HepG2 (cell line): ENCODE measurements around the gene GRM1. TPM values are rescaled to one million over a fixed set of nuclear protein-coding genes. Genes with fewer than 3 reads are reported as not detected.

ENCODE experiments used
- ATAC-seq: fragments of 200-7000 bp; cut with Tn5 transposase; 3 replicates; pipeline ENCODE4 v1.9.1; 2020; ENCODE audit warnings: mild to moderate bottlenecking, moderate library complexity
- BruUV-seq: library from RNA; stranded (reverse); fragments of 400-500 nt; replicated peaks from 2 replicates; lab custom pipeline; 2021; lab: Mats Ljungman, UMichigan
- CTCF ChIA-PET: fragments of 300-600 bp; formaldehyde crosslinking; extraction: SDS; loops from one replicate; lab custom pipeline; 2021; ENCODE audit warnings: low total read pairs, inconsistent platforms, low intra/inter-chr PET ratio; lab: Yijun Ruan, JAX
- POLR2A ChIA-PET: fragments of 350-600 bp; sonication (Branson Sonifier 250); formaldehyde crosslinking; loops from one replicate; lab custom pipeline; 2020; ENCODE audit warnings: antibody characterized with exemption, inconsistent platforms; lab: Yijun Ruan, JAX
- DNase-seq: peaks from one replicate; pipeline ENCODE4 v3.0.0-alpha.2; 2015; ENCODE audit warnings: low spot score
- FAIRE-seq: peaks from 3 replicates; lab custom pipeline; 2011; peaks lifted over from hg19 to GRCh38; lab: Jason Lieb, UNC
- H2AFZ ChIP-seq: one replicate; pipeline ENCODE4 v1.6.1; 2011; ENCODE audit warnings: low read length, inconsistent platforms
- H3K27ac ChIP-seq: fragments of 300-600 bp; 3 replicates; pipeline ENCODE4 v1.8.0; 2011; ENCODE audit warnings: mixed run types, mild to moderate bottlenecking, mixed read lengths, low read length, inconsistent platforms; ENCODE audit not compliant: insufficient read depth; ENCODE audit errors: extremely low read length
- H3K27me3 ChIP-seq, 2 experiments: fragments of 200-600 bp in 1 of 2; 2 replicates in 1 of 2; 3 replicates in 1 of 2; pipeline versions ENCODE4 v1.6.0 to v1.8.0; 2011; ENCODE audit warnings: low read length in 2 of 2, mild to moderate bottlenecking in 2 of 2, moderate library complexity in 2 of 2, inconsistent platforms in 1 of 2; ENCODE audit not compliant: insufficient read depth in 2 of 2, control insufficient read depth in 1 of 2
- H3K36me3 ChIP-seq, 2 experiments: fragments of 200-600 bp in 1 of 2; replicated peaks in 1 of 2; 2 replicates in 1 of 2; 3 replicates in 1 of 2; pipeline versions ENCODE4 v1.5.1 to v1.8.0; 2011; ENCODE audit warnings: low read length in 2 of 2, inconsistent platforms in 1 of 2; ENCODE audit not compliant: insufficient read depth in 2 of 2, control insufficient read depth in 1 of 2
- H3K4me1 ChIP-seq: 2 replicates; pipeline ENCODE4 v1.5.1; 2012; ENCODE audit warnings: low read length, inconsistent platforms; ENCODE audit not compliant: insufficient read depth
- H3K4me2 ChIP-seq: 2 replicates; pipeline ENCODE4 v1.6.0; 2011; ENCODE audit warnings: low read depth, low read length, inconsistent platforms
- H3K4me3 ChIP-seq, 3 experiments: fragments of 200-600 bp in 1 of 3; sonication (generic), shearing (Covaris generic) in 1 of 3; replicated peaks in 1 of 3; 2 replicates each; pipeline ENCODE4 v1.5.1; 2011 to 2016; ENCODE audit warnings: low read length in 3 of 3, inconsistent platforms in 2 of 3, low read depth in 2 of 3, mild to moderate bottlenecking in 2 of 3, control low read depth in 1 of 3, mixed read lengths in 1 of 3; ENCODE audit not compliant: insufficient read depth in 1 of 3
- H3K79me2 ChIP-seq: one replicate; pipeline ENCODE4 v1.6.1; 2011; ENCODE audit warnings: low read length, inconsistent platforms; ENCODE audit not compliant: insufficient read depth
- H3K9ac ChIP-seq: 2 replicates; pipeline ENCODE4 v1.6.0; 2011; ENCODE audit warnings: mild to moderate bottlenecking, low read depth, low read length, inconsistent platforms; ENCODE audit not compliant: insufficient read depth
- H3K9me3 ChIP-seq: 2 replicates; pipeline ENCODE4 v1.5.1; 2012; ENCODE audit warnings: mild to moderate bottlenecking, low read length
- H4K20me1 ChIP-seq: 2 replicates; pipeline ENCODE4 v1.6.0; 2011; ENCODE audit warnings: inconsistent platforms, mild to moderate bottlenecking, low read length, moderate library complexity; ENCODE audit not compliant: insufficient read depth
- CCAR2 ChIP-seq: fragments of 200-400 bp; formaldehyde crosslinking; optimal IDR thresholded peaks from 2 replicates; pipeline ENCODE3; 2018; ENCODE audit warnings: low read depth, mild to moderate bottlenecking, low read length, moderate library complexity
- GLI4 ChIP-seq: sonication (generic); formaldehyde crosslinking; IDR thresholded peaks from 2 replicates; pipeline ENCODE4 v1.5.1; 2020; ENCODE audit warnings: missing genetic modification reagents, mild to moderate bottlenecking, moderate library complexity, borderline replicate concordance
- KDM5A ChIP-seq: fragments of 200-600 bp; sonication (generic); IDR thresholded peaks from 2 replicates; pipeline ENCODE4 v1.7.0; 2018; ENCODE audit warnings: antibody characterized with exemption, mild to moderate bottlenecking, low read length, borderline replicate concordance
- KLF9 ChIP-seq: IDR thresholded peaks from 2 replicates; pipeline ENCODE4 v1.6.1; 2016; ENCODE audit warnings: low read depth
- SKIL ChIP-seq: sonication (generic); formaldehyde crosslinking; IDR thresholded peaks from 2 replicates; pipeline ENCODE4 v1.8.0; 2022; ENCODE audit warnings: missing genetic modification reagents, mild to moderate bottlenecking, moderate library complexity, borderline replicate concordance
- SNAI1 ChIP-seq: sonication (generic); formaldehyde crosslinking; IDR thresholded peaks from 2 replicates; pipeline ENCODE4 v1.5.0; 2020; ENCODE audit warnings: mild to moderate bottlenecking, missing genetic modification reagents, borderline replicate concordance
- WIZ ChIP-seq: sonication (generic); formaldehyde crosslinking; IDR thresholded peaks from 2 replicates; pipeline ENCODE4 v1.5.1; 2020; ENCODE audit warnings: mild to moderate bottlenecking, missing genetic modification reagents
- ZBTB25 ChIP-seq: IDR thresholded peaks from 2 replicates; pipeline ENCODE4 v1.6.1; 2018; ENCODE audit warnings: missing genetic modification reagents
- ZNF780A ChIP-seq: sonication (generic); formaldehyde crosslinking; IDR thresholded peaks from 2 replicates; pipeline ENCODE4 v1.8.0; 2022; ENCODE audit warnings: mild to moderate bottlenecking, missing genetic modification reagents, moderate library complexity
- WGBS: methylation state at CpG from one replicate; pipeline ENCODE4 v1.1.6; 2017; ENCODE audit warnings: low lambda C conversion rate; 5-methylcytosine and 5-hydroxymethylcytosine counted together
- in situ Hi-C: cut with HindIII; loops from 2 replicates; pipeline ENCODE4 v1.10.0; 2017; ENCODE audit warnings: low pct_unique_long_range_greater_than_20kb; ENCODE audit not compliant: extremely low pct_ligation_motif_present
- intact Hi-C: fragments of 100-400 bp; cut with micrococcal nuclease; formaldehyde crosslinking; loops from one replicate; pipeline ENCODE4 v1.10.0; 2022; ENCODE audit not compliant: unreplicated experiment
- polyA plus RNA-seq, 8 experiments: library from polyadenylated mRNA; depleted of rRNA in 3 of 8; stranded (reverse) in 7 of 8; unstranded in 1 of 8; fragments of >200 nt; fragmentation: Illumina TruSeq in 4 of 8; extraction: Trizol in 4 of 8; gene quantifications; 2 replicates each; pipeline versions ENCODE4 v1.2.1 to v1.2.3, GENCODE V29; 2011 to 2016; ENCODE audit warnings: low read depth in 4 of 8, missing spikeins in 1 of 8, mixed read lengths in 1 of 8; ENCODE audit not compliant: insufficient read depth in 1 of 8
- total RNA-seq, 5 experiments: library from RNA; depleted of rRNA; stranded (reverse); fragments of >200 nt; fragmentation: Illumina TruSeq; extraction: Trizol; gene quantifications; 2 replicates each; pipeline ENCODE4 v1.2.3, GENCODE V29; 2016; ENCODE audit warnings: low read depth in 1 of 5

Gene GRM1
- total and polyA plus RNA-seq, 2 of the 13 experiments (the other 11 are each of a cell fraction or from before 2014, with no cell fraction given): 0.09 TPM; not detected in 1

- Histone ChIP-seq H3K4me3 (no peak overlapping the region), H3K4me2 (no peak overlapping the region), H3K9me3 (no peaks in the 10 kb centered on the region), H3K9ac (no peak overlapping the region), H3K27ac (no peak overlapping the region), H3K79me2 (no peaks in the 10 kb centered on the region), H3K36me3 (no peaks in the 10 kb centered on the region), H2AFZ (no peak overlapping the region), H3K4me1 (no peaks in the 10 kb centered on the region), H3K27me3 (no peaks in the 10 kb centered on the region), H4K20me1 (no peaks in the 10 kb centered on the region; the same call in 1 of the 2 replicates)
- no peak for DNase-seq
- ATAC-seq: no peak
- TF ChIP-seq CCAR2 (no peak), ZBTB25 (CRISPR knock-in tag) (no peak)
- FAIRE-seq: no peak
- intact Hi-C loops (no loop called here), in situ Hi-C loops (no loop called here)
- 0% methylated on average over 2 of the region's 2 CpGs for WGBS
- no TSS peak for BruUV-seq
- ChIA-PET CTCF (no interaction called here), POLR2A (no interaction called here)
Measured at GRCh38 chr6:146410851-146411595, 382.2 kb downstream of the GRM1 start.

- intact Hi-C loops: no loop called here
- no TSS peak for BruUV-seq
- no peak overlapping the region for H3K4me2 ChIP-seq
- no peak overlapping the region for H3K9ac ChIP-seq
- H3K4me1 ChIP-seq: no peaks in the 10 kb centered on the region
- H3K79me2 ChIP-seq: no peaks in the 10 kb centered on the region
- H2AFZ ChIP-seq: no peak overlapping the region
- H3K27me3 ChIP-seq: no peaks in the 10 kb centered on the region
- WGBS: 0% methylated on average over 5 of the region's 5 CpGs
- H4K20me1 ChIP-seq: no peaks in the 10 kb centered on the region
- H3K9me3 ChIP-seq: no peaks in the 10 kb centered on the region
- TF ChIP-seq KLF9 (CRISPR knock-in tag): no peak
- no peak for TF ChIP-seq SKIL (CRISPR knock-in tag)
- no peak for TF ChIP-seq GLI4 (CRISPR knock-in tag)
- no peak for TF ChIP-seq KDM5A
- TF ChIP-seq ZNF780A (CRISPR knock-in tag): no peak
- TF ChIP-seq SNAI1 (CRISPR knock-in tag): no peak
- no peak for TF ChIP-seq WIZ (CRISPR knock-in tag)
- TF ChIP-seq, all 625 proteins: peak for 0
- DNase-seq: no peak
- FAIRE-seq: no peak
- ChIA-PET POLR2A (no interaction called here), CTCF (no interaction called here)
- in situ Hi-C loops: no loop called here
- H3K36me3 ChIP-seq: no peaks in the 10 kb centered on the region
- H3K4me3 ChIP-seq: no peak overlapping the region
- H3K27ac ChIP-seq: no peak overlapping the region
- no peak for ATAC-seq
Measured at GRCh38 chr6:146419576-146419975, 390.7 kb downstream of the GRM1 start.
